Keratinocyte (primary cell): ENCODE data around the gene DMD.

Source experiments
- EZH2 ChIP-seq: IDR thresholded peaks from one replicate; pipeline ENCODE4 v1.6.1; 2012; ENCODE audit warnings: inconsistent platforms, mild to moderate bottlenecking, low read length, moderate library complexity
- TF ChIP-seq, protein P1 (sequence below), 3 experiments: IDR thresholded peaks in 1 of 3; conservative IDR thresholded peaks in 1 of 3; optimal IDR thresholded peaks in 1 of 3; 2 replicates in 2 of 3; 3 replicates in 1 of 3; pipeline versions ENCODE3 to v1.5.1; 2011; ENCODE audit warnings: low read length in 3 of 3, mild to moderate bottlenecking in 3 of 3, moderate library complexity in 2 of 3, control low read depth in 1 of 3, inconsistent platforms in 1 of 3; ENCODE audit not compliant: insufficient read depth in 2 of 3; ENCODE audit errors: extremely low read depth in 1 of 3

DNA sequence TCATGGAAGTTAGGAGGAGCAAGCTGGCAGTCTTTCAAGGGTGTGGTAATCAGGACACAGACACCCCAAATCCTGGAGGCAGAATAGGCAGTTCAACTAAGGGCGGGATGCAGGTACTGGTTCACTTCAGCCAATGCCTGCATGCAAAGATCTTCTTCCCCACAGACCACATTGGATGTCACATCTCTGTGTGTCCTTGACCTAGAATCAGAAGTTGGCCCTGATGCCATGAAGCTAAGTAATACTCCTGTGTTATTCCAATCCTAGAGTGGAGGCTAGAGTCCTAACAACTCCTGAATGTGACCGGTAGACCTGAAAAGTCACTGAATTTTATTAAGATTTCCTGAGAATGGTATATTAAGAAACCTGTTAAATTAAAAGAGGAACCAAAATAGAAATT is 165.5 kb downstream of the DMD start:
- TF ChIP-seq, protein P1, sequence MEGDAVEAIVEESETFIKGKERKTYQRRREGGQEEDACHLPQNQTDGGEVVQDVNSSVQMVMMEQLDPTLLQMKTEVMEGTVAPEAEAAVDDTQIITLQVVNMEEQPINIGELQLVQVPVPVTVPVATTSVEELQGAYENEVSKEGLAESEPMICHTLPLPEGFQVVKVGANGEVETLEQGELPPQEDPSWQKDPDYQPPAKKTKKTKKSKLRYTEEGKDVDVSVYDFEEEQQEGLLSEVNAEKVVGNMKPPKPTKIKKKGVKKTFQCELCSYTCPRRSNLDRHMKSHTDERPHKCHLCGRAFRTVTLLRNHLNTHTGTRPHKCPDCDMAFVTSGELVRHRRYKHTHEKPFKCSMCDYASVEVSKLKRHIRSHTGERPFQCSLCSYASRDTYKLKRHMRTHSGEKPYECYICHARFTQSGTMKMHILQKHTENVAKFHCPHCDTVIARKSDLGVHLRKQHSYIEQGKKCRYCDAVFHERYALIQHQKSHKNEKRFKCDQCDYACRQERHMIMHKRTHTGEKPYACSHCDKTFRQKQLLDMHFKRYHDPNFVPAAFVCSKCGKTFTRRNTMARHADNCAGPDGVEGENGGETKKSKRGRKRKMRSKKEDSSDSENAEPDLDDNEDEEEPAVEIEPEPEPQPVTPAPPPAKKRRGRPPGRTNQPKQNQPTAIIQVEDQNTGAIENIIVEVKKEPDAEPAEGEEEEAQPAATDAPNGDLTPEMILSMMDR (optimal IDR thresholded peaks at IDR 0.05 in 1 of 3, IDR thresholded peaks at IDR 0.05 in 1 of 3, conservative IDR thresholded peaks at IDR 0.05 in 1 of 3; ENCODE audit: extremely low read depth in 1 of 3, insufficient read depth in 2 of 3, low read length in 3 of 3) = no peak
- no peak for TF ChIP-seq EZH2
